ENCODE measurements around the gene KLHL18.

Gene KLHL18

GRCh38 chr3:47244531-47245100, 38.1 kb upstream of the KLHL18 start:
- TF ChIP-seq POLR2AphosphoS5 (IDR thresholded peaks at IDR 0.05; ENCODE audit: low read depth, low read length), result no peak
- no peak for TF ChIP-seq REST (IDR thresholded peaks at IDR 0.05; ENCODE audit: insufficient read depth in 1 of 2, low read depth in 2 of 2, low read length in 2 of 2)
- no peak for TF ChIP-seq TAF1 (IDR thresholded peaks at IDR 0.05; ENCODE audit: borderline replicate concordance, insufficient read depth, low read length)
- TF ChIP-seq FOXP2 (optimal IDR thresholded peaks at IDR 0.05; ENCODE audit: borderline replicate concordance, extremely low read depth, extremely low read length, insufficient read depth), result no peak
- TF ChIP-seq SIN3A (IDR thresholded peaks at IDR 0.05; ENCODE audit: borderline replicate concordance, insufficient read depth, low read length), result no peak

- TF ChIP-seq POLR2AphosphoS5 (IDR thresholded peaks at IDR 0.05; ENCODE audit: low read depth, low read length) (no peak), TAF1 (IDR thresholded peaks at IDR 0.05; ENCODE audit: borderline replicate concordance, insufficient read depth, low read length) (no peak), REST (IDR thresholded peaks at IDR 0.05; ENCODE audit: insufficient read depth in 1 of 2, low read depth in 2 of 2, low read length in 2 of 2) (no peak), SIN3A (IDR thresholded peaks at IDR 0.05; ENCODE audit: borderline replicate concordance, insufficient read depth, low read length) (no peak), FOXP2 (optimal IDR thresholded peaks at IDR 0.05; ENCODE audit: borderline replicate concordance, extremely low read depth, extremely low read length, insufficient read depth) (no peak)
Measured at GRCh38 chr3:47245271-47245670, 37.5 kb upstream of the KLHL18 start.

- TF ChIP-seq REST (IDR thresholded peaks at IDR 0.05; ENCODE audit: insufficient read depth in 1 of 2, low read depth in 2 of 2, low read length in 2 of 2) (no peak), FOXP2 (optimal IDR thresholded peaks at IDR 0.05; ENCODE audit: borderline replicate concordance, extremely low read depth, extremely low read length, insufficient read depth) (no peak), POLR2AphosphoS5 (IDR thresholded peaks at IDR 0.05; ENCODE audit: low read depth, low read length) (no peak), SIN3A (IDR thresholded peaks at IDR 0.05; ENCODE audit: borderline replicate concordance, insufficient read depth, low read length) (no peak), TAF1 (IDR thresholded peaks at IDR 0.05; ENCODE audit: borderline replicate concordance, insufficient read depth, low read length) (no peak)
Measured at GRCh38 chr3:47247131-47248064, 35.3 kb upstream of the KLHL18 start.

GRCh38 chr3:47250309-47251060, 32.3 kb upstream of the KLHL18 start:
- TF ChIP-seq REST (IDR thresholded peaks at IDR 0.05; ENCODE audit: insufficient read depth in 1 of 2, low read depth in 2 of 2, low read length in 2 of 2) (no peak), TAF1 (IDR thresholded peaks at IDR 0.05; ENCODE audit: borderline replicate concordance, insufficient read depth, low read length) (no peak), POLR2AphosphoS5 (IDR thresholded peaks at IDR 0.05; ENCODE audit: low read depth, low read length) (no peak), FOXP2 (optimal IDR thresholded peaks at IDR 0.05; ENCODE audit: borderline replicate concordance, extremely low read depth, extremely low read length, insufficient read depth) (no peak), SIN3A (IDR thresholded peaks at IDR 0.05; ENCODE audit: borderline replicate concordance, insufficient read depth, low read length) (no peak)

All from PFSK-1 (cell line).